ENCODE measurements around the gene STAT4. TPM values are rescaled to one million over a fixed set of nuclear protein-coding genes. Genes with fewer than 3 reads are reported as not detected.

STAT4 gene
- total and polyA plus RNA-seq, 2 experiments from 2014 or later, result 0.31 to 0.45 TPM

- no peaks in the 10 kb centered on the region for H3K36me3 ChIP-seq
- DNase-seq (ENCODE audit: low read depth in 1 of 2, low spot score in 1 of 2), result no peak
- no peaks in the 10 kb centered on the region for H3K4me1 ChIP-seq (ENCODE audit: low read depth)
- no peaks in the 10 kb centered on the region for H3K9me3 ChIP-seq (ENCODE audit: low read depth)
- H3K4me3 ChIP-seq, result no peak overlapping the region
- no peak overlapping the region for H3K27ac ChIP-seq
- no peak for TF ChIP-seq CTCF (IDR thresholded peaks at IDR 0.05; ENCODE audit: low read depth, low read length)
- no peaks in the 10 kb centered on the region for H3K27me3 ChIP-seq
Observed at GRCh38 chr2:191063584-191063983, 87.2 kb downstream of the STAT4 start.

- H3K27ac ChIP-seq, result no peak overlapping the region
- no peak for DNase-seq (ENCODE audit: low read depth in 1 of 2, low spot score in 1 of 2)
- TF ChIP-seq CTCF (IDR thresholded peaks at IDR 0.05; ENCODE audit: low read depth, low read length), result no peak
- H3K9me3 ChIP-seq (ENCODE audit: low read depth), result no peaks in the 10 kb centered on the region
- H3K4me3 ChIP-seq, result no peak overlapping the region
- no peaks in the 10 kb centered on the region for H3K36me3 ChIP-seq
- no peaks in the 10 kb centered on the region for H3K4me1 ChIP-seq (ENCODE audit: low read depth)
- H3K27me3 ChIP-seq, result no peaks in the 10 kb centered on the region
Observed at GRCh38 chr2:191061381-191061980, 89.3 kb downstream of the STAT4 start.

- H3K4me1 ChIP-seq (ENCODE audit: low read depth), result no peaks in the 10 kb centered on the region
- TF ChIP-seq CTCF (IDR thresholded peaks at IDR 0.05; ENCODE audit: low read depth, low read length), result no peak
Observed at GRCh38 chr2:191059308-191059707, 91.5 kb downstream of the STAT4 start.

GRCh38 chr2:191056228-191056627 lies 94.6 kb downstream of the STAT4 start:
- H3K27ac ChIP-seq, result no peak overlapping the region
- no peaks in the 10 kb centered on the region for H3K27me3 ChIP-seq
- no peak for TF ChIP-seq CTCF (IDR thresholded peaks at IDR 0.05; ENCODE audit: low read depth, low read length)
- H3K4me3 ChIP-seq, result no peak overlapping the region
- H3K36me3 ChIP-seq, result no peaks in the 10 kb centered on the region
- H3K9me3 ChIP-seq (ENCODE audit: low read depth), result no peaks in the 10 kb centered on the region
- H3K4me1 ChIP-seq (ENCODE audit: low read depth), result no peaks in the 10 kb centered on the region
- DNase-seq (ENCODE audit: low read depth in 1 of 2, low spot score in 1 of 2), result no peak

More at GRCh38 chr2:191059308-191059707, 91.5 kb downstream of the STAT4 start:
- DNase-seq (ENCODE audit: low read depth in 1 of 2, low spot score in 1 of 2), result no peak
- Histone ChIP-seq H3K27me3 (no peaks in the 10 kb centered on the region), H3K9me3 (ENCODE audit: low read depth) (no peaks in the 10 kb centered on the region), H3K27ac (no peak overlapping the region), H3K4me3 (no peak overlapping the region), H3K36me3 (no peaks in the 10 kb centered on the region)

GRCh38 chr2:191053256-191053655 lies 97.5 kb downstream of the STAT4 start:
- Histone ChIP-seq H3K27ac (no peak overlapping the region), H3K4me3 (no peak overlapping the region), H3K36me3 (no peaks in the 10 kb centered on the region), H3K4me1 (ENCODE audit: low read depth) (peaks cover 9% of the 10 kb centered on the region), H3K27me3 (no peaks in the 10 kb centered on the region), H3K9me3 (ENCODE audit: low read depth) (no peaks in the 10 kb centered on the region)
- no peak for TF ChIP-seq CTCF (IDR thresholded peaks at IDR 0.05; ENCODE audit: low read depth, low read length)
- DNase-seq (ENCODE audit: low read depth in 1 of 2, low spot score in 1 of 2), result no peak
